ENCODE data around the gene ADH6. TPM values are rescaled to one million over a fixed set of nuclear protein-coding genes. Genes with fewer than 3 reads are reported as not detected.

ADH6 gene
- total RNA-seq, 1 experiment from 2014 or later: 0.07 TPM

DNA sequence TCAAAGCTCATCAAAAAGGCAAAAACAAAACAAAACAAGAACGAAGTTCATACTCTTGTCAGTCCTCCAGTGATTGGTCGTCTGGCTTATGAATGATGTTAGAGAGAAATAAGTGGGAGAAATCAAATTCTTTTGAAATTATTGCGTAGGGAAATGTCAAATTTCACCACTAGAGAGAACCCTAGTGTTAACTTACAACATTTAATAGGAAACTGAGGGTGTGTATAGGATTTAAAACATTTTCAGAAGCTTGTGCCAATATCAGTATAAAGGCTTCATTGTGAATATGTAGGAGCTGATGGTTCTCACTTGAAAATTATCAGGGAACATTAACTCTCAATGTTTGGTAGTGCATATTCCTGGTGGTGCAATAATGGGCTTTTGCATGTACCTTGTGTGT, 17.4 kb downstream of the ADH6 start (continued):
- TF ChIP-seq, protein P1, sequence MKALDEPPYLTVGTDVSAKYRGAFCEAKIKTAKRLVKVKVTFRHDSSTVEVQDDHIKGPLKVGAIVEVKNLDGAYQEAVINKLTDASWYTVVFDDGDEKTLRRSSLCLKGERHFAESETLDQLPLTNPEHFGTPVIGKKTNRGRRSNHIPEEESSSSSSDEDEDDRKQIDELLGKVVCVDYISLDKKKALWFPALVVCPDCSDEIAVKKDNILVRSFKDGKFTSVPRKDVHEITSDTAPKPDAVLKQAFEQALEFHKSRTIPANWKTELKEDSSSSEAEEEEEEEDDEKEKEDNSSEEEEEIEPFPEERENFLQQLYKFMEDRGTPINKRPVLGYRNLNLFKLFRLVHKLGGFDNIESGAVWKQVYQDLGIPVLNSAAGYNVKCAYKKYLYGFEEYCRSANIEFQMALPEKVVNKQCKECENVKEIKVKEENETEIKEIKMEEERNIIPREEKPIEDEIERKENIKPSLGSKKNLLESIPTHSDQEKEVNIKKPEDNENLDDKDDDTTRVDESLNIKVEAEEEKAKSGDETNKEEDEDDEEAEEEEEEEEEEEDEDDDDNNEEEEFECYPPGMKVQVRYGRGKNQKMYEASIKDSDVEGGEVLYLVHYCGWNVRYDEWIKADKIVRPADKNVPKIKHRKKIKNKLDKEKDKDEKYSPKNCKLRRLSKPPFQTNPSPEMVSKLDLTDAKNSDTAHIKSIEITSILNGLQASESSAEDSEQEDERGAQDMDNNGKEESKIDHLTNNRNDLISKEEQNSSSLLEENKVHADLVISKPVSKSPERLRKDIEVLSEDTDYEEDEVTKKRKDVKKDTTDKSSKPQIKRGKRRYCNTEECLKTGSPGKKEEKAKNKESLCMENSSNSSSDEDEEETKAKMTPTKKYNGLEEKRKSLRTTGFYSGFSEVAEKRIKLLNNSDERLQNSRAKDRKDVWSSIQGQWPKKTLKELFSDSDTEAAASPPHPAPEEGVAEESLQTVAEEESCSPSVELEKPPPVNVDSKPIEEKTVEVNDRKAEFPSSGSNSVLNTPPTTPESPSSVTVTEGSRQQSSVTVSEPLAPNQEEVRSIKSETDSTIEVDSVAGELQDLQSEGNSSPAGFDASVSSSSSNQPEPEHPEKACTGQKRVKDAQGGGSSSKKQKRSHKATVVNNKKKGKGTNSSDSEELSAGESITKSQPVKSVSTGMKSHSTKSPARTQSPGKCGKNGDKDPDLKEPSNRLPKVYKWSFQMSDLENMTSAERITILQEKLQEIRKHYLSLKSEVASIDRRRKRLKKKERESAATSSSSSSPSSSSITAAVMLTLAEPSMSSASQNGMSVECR (CRISPR knock-in tag; IDR thresholded peaks at IDR 0.05; ENCODE audit: borderline replicate concordance): no peak
- no peak for TF ChIP-seq CBFB (CRISPR knock-in tag; IDR thresholded peaks at IDR 0.05; ENCODE audit: low read depth)
- no peak for TF ChIP-seq HMGA2 (CRISPR knock-in tag; IDR thresholded peaks at IDR 0.05)

DNA sequence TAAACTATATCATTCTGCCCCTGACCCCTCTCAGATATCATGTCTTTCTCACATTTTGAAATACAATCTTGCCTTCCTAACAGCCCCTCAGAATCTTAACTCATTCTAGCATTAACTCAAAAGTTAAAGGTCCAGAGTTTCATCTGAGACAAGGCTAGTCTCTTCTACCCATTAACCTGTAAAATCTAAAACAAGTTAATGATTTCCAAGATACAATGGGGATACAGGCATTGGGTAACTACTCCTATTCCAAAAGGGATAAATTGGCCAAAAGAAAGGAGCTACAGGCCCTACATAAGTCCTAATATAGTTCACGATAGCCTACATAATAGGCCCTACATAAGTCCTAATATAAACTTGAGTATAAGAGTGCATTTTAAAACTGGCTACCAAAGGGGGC, 18.9 kb downstream of the ADH6 start:
- no peak for TF ChIP-seq SMAD4 (CRISPR knock-in tag; IDR thresholded peaks at IDR 0.05)
- no peak for TF ChIP-seq GTF2I (CRISPR knock-in tag; conservative IDR thresholded peaks at IDR 0.05)
- TF ChIP-seq, protein P2, sequence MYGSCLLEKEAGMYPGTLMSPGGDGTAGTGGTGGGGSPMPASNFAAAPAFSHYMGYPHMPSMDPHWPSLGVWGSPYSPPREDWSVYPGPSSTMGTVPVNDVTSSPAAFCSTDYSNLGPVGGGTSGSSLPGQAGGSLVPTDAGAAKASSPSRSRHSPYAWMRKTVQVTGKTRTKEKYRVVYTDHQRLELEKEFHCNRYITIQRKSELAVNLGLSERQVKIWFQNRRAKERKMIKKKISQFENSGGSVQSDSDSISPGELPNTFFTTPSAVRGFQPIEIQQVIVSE (CRISPR knock-in tag; IDR thresholded peaks at IDR 0.05; ENCODE audit: borderline replicate concordance): no peak
- TF ChIP-seq ZBTB21 (CRISPR knock-in tag; IDR thresholded peaks at IDR 0.05; ENCODE audit: borderline replicate concordance): no peak
- TF ChIP-seq ZNF671 (CRISPR knock-in tag; IDR thresholded peaks at IDR 0.05): no peak
- TF ChIP-seq FOXJ3 (CRISPR knock-in tag; IDR thresholded peaks at IDR 0.05; ENCODE audit: borderline replicate concordance): no peak
- TF ChIP-seq GRHL2 (CRISPR knock-in tag; IDR thresholded peaks at IDR 0.05; ENCODE audit: insufficient replicate concordance, severe bottlenecking): no peak
- TF ChIP-seq, protein P3, sequence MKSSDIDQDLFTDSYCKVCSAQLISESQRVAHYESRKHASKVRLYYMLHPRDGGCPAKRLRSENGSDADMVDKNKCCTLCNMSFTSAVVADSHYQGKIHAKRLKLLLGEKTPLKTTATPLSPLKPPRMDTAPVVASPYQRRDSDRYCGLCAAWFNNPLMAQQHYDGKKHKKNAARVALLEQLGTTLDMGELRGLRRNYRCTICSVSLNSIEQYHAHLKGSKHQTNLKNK (CRISPR knock-in tag; IDR thresholded peaks at IDR 0.05): no peak
- TF ChIP-seq, protein P4, sequence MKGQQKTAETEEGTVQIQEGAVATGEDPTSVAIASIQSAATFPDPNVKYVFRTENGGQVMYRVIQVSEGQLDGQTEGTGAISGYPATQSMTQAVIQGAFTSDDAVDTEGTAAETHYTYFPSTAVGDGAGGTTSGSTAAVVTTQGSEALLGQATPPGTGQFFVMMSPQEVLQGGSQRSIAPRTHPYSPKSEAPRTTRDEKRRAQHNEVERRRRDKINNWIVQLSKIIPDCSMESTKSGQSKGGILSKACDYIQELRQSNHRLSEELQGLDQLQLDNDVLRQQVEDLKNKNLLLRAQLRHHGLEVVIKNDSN (CRISPR knock-in tag; IDR thresholded peaks at IDR 0.05): no peak
- TF ChIP-seq NFE2L1 (CRISPR knock-in tag; IDR thresholded peaks at IDR 0.05): no peak
- no peak for TF ChIP-seq CREB1 (CRISPR knock-in tag; IDR thresholded peaks at IDR 0.05)
- TF ChIP-seq ETV6 (CRISPR knock-in tag; IDR thresholded peaks at IDR 0.05): no peak
- TF ChIP-seq, protein P1 (CRISPR knock-in tag; IDR thresholded peaks at IDR 0.05; ENCODE audit: borderline replicate concordance): no peak
- TF ChIP-seq RELA (CRISPR knock-in tag; IDR thresholded peaks at IDR 0.05; ENCODE audit: borderline replicate concordance): no peak
- TF ChIP-seq, protein P5, sequence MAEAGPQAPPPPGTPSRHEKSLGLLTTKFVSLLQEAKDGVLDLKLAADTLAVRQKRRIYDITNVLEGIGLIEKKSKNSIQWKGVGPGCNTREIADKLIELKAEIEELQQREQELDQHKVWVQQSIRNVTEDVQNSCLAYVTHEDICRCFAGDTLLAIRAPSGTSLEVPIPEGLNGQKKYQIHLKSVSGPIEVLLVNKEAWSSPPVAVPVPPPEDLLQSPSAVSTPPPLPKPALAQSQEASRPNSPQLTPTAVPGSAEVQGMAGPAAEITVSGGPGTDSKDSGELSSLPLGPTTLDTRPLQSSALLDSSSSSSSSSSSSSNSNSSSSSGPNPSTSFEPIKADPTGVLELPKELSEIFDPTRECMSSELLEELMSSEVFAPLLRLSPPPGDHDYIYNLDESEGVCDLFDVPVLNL (CRISPR knock-in tag; IDR thresholded peaks at IDR 0.05; ENCODE audit: borderline replicate concordance, low read depth): no peak
- no peak for TF ChIP-seq ESRRA (CRISPR knock-in tag; IDR thresholded peaks at IDR 0.05; ENCODE audit: borderline replicate concordance)
- no peak for TF ChIP-seq JAZF1 (CRISPR knock-in tag; IDR thresholded peaks at IDR 0.05)
- H3K27ac Mint-ChIP-seq: no peak overlapping the region
- ChIA-PET POLR2A (no interaction called here), CTCF (no interaction called here)
- H3K36me3 Mint-ChIP-seq: peaks cover 10% of the 10 kb centered on the region
- DNase-seq (ENCODE audit: low spot score) (no peak), ATAC-seq (no peak)
- H3K27me3 Mint-ChIP-seq (ENCODE audit: low read depth): no peaks in the 10 kb centered on the region
- H3K4me1 Mint-ChIP-seq: peaks cover 8% of the 10 kb centered on the region
- peaks cover 25% of the 10 kb centered on the region for H3K9me3 Mint-ChIP-seq
- H3K4me3 Mint-ChIP-seq: no peak overlapping the region
